Esophagus muscularis mucosa (tissue), 4 donors: ENCODE measurements around the gene AKAP12. TPM values are rescaled to one million over a fixed set of nuclear protein-coding genes. Genes with fewer than 3 reads are reported as not detected.
A peak's percentile ranks its signal among the peaks of the same experiment; 100 is the strongest.
"Not testable (repeated sequence)": the region's sequence is repeated elsewhere in the genome, so short reads cannot be mapped to it uniquely, and the experiment has no call there.

Experiments used
- DNase-seq: peaks from one replicate; pipeline ENCODE4 v3.0.0-alpha.2; 2017; ENCODE audit errors: extremely low spot score
- H3K27ac ChIP-seq, 4 donors: fragments of 200-600 bp; sonication (generic); replicated peaks in 1 of 4; 1 replicate in 3 of 4; 2 replicates in 1 of 4; pipeline ENCODE4 v1.5.1; 2016 to 2019; ENCODE audit warnings: mild to moderate bottlenecking in 1 of 4
- H3K27me3 ChIP-seq, 4 donors: fragments of 200-600 bp; sonication (generic); one replicate each; pipeline versions ENCODE4 v1.5.1 to v1.6.0; 2016 to 2019
- H3K36me3 ChIP-seq, 4 donors: fragments of 200-600 bp; sonication (generic); one replicate each; pipeline ENCODE4 v1.5.1; 2016 to 2019
- H3K4me1 ChIP-seq, 4 donors: fragments of 200-600 bp; sonication (generic); one replicate each; pipeline ENCODE4 v1.5.1; 2016 to 2019
- H3K4me3 ChIP-seq, 4 donors: fragments of 200-600 bp; sonication (generic); 1 replicate in 2 of 4; 2 replicates in 2 of 4; pipeline ENCODE4 v1.5.1; 2016 to 2019; ENCODE audit warnings: mild to moderate bottlenecking in 4 of 4, moderate library complexity in 1 of 4
- H3K9me3 ChIP-seq, 4 donors: fragments of 200-600 bp; sonication (generic); 1 replicate in 3 of 4; 2 replicates in 1 of 4; pipeline ENCODE4 v1.5.1; 2016 to 2019
- EP300 ChIP-seq: sonication (generic); formaldehyde crosslinking; IDR thresholded peaks from one replicate; pipeline ENCODE4 v1.6.1; 2017; ENCODE audit warnings: antibody characterized with exemption
- POLR2A ChIP-seq: fragments of 450-650 bp; IDR thresholded peaks from one replicate; pipeline ENCODE4 v1.6.1; 2017; ENCODE audit warnings: antibody characterized with exemption, moderate library complexity, mild to moderate bottlenecking, low read depth
- POLR2AphosphoS5 ChIP-seq, 2 donors: sonication (generic); formaldehyde crosslinking; IDR thresholded peaks; one replicate each; pipeline ENCODE4 v1.6.1; 2017; ENCODE audit warnings: antibody characterized with exemption in 2 of 2
- whole genome bisulfite sequencing: methylation state at CpG from one replicate; pipeline ENCODE4 v1.1.5; 2018; 5-methylcytosine and 5-hydroxymethylcytosine counted together
- intact Hi-C: fragments of 100-400 bp; cut with DNase I; formaldehyde crosslinking; loops from one replicate; pipeline ENCODE4 v1.15.1; 2023
- total RNA-seq, 4 donors: library from RNA; depleted of rRNA; stranded (reverse); fragments of >200 nt; gene quantifications; one replicate each; pipeline versions ENCODE4 v1.1.0 to v1.2.1, GENCODE V29; 2016
- TF ChIP-seq, protein P1 (sequence below), 3 experiments: fragments of 200-600 bp in 2 of 3; fragments of 450-650 bp in 1 of 3; sonication (generic) in 2 of 3; IDR thresholded peaks; one replicate each; pipeline ENCODE4 v1.5.1; 2017 to 2019; ENCODE audit warnings: antibody characterized with exemption in 3 of 3, mild to moderate bottlenecking in 2 of 3, moderate library complexity in 1 of 3

Gene AKAP12
- total RNA-seq, 4 donors from 2014 or later, result 108 to 215 (median 187) TPM

DNA sequence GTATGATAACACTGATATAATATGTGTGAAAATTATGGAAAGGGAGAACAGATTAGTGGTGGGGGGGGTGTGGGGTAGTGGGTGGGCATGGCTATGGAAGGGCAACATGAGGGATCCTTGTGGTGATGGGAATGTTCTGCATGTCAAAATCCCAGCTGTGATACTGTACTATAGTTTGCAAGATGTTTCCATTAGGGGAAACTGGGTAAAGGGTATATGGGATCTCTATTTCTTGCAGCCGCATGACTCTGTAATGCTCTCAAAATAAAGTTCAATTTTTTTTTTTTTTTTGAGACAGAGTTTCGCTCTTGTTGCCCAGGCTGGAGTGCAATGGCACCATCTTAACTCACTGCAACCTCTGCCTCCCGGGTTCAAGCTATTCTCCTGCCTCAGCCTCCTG, 137.3 kb downstream of the AKAP12 start:
- Histone ChIP-seq H3K4me3 (no peak overlapping the region), H3K27ac (no peak overlapping the region), H3K9me3 (no peaks in the 10 kb centered on the region), H3K27me3 (no peaks in the 10 kb centered on the region), H3K4me1 (peaks cover 8 to 21% (median 13%) of the 10 kb centered on the region in 4 donors), H3K36me3 (peaks cover 0 to 8% (median 5%) of the 10 kb centered on the region in 4 donors)
- intact Hi-C loops, result no loop called here
- TF ChIP-seq POLR2A (no peak), POLR2AphosphoS5 (IDR thresholded peaks at IDR 0.05) (no peak), EP300 (no peak)
- TF ChIP-seq, protein P1, sequence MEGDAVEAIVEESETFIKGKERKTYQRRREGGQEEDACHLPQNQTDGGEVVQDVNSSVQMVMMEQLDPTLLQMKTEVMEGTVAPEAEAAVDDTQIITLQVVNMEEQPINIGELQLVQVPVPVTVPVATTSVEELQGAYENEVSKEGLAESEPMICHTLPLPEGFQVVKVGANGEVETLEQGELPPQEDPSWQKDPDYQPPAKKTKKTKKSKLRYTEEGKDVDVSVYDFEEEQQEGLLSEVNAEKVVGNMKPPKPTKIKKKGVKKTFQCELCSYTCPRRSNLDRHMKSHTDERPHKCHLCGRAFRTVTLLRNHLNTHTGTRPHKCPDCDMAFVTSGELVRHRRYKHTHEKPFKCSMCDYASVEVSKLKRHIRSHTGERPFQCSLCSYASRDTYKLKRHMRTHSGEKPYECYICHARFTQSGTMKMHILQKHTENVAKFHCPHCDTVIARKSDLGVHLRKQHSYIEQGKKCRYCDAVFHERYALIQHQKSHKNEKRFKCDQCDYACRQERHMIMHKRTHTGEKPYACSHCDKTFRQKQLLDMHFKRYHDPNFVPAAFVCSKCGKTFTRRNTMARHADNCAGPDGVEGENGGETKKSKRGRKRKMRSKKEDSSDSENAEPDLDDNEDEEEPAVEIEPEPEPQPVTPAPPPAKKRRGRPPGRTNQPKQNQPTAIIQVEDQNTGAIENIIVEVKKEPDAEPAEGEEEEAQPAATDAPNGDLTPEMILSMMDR (IDR thresholded peaks at IDR 0.05), result no peak
- no peak for DNase-seq
- WGBS, result 64% methylated on average over 3 of the region's 3 CpGs

DNA sequence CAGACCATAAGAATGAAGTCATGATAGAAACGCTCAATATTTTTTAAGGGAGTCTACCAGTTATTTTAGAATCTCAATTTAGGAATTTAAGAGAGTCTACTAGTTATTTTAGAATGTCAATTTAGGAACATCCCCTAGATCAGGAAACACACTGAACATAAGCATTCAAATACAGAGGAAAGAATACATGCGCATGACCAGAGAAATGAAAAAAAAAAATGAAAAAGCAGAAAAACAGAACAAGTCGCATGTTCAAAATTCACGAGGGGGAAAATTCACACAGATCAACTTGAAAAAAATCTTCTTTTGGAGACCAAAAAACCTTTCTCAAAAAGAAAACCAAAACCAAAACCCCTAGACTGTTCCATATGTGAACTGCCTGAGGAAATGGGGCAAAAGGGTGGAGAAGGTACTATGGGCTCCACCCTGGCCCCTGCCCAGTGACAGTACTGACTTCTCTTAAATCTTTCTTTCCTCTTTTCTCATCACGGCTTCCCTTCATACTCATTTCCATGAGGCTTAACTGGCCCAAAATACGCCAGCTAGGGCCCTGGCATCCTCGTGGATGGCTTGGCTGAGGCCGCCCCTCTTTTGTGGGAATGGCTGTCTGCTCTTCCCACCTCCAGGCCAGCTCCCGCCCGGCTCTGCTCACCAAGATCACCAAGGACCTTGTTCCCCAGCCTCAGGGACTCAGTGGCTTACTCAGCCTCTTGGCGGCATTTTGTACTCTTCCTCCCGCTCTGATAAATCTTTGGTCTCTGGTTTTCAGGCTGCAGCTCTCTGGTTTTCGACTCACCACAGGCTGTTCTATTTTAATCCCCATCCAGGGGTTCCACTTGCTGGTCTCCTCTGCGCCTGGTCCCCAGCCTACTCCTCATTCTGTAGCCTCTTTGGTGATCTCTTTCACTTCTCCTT, 140.4 kb downstream of the AKAP12 start:
- peak overlapping the region in 2 of 4 donors; percentile 22 to 27 for H3K27ac ChIP-seq
- H3K9me3 ChIP-seq, result no peaks in the 10 kb centered on the region
- no peaks in the 10 kb centered on the region for H3K27me3 ChIP-seq
- no peak for TF ChIP-seq EP300
- TF ChIP-seq, protein P1 (IDR thresholded peaks at IDR 0.05), result no peak
- no peak for TF ChIP-seq POLR2A
- no peak for TF ChIP-seq POLR2AphosphoS5 (IDR thresholded peaks at IDR 0.05)
- intact Hi-C loops, result no loop called here
- H3K4me1 ChIP-seq, result peaks cover 0 to 15% (median 9%) of the 10 kb centered on the region in 4 donors
- H3K36me3 ChIP-seq, result peaks cover 0 to 3% (median 0%) of the 10 kb centered on the region in 4 donors
- no peak for DNase-seq
- H3K4me3 ChIP-seq, result peak overlapping the region in 1 of 4 donors; percentile 10
- WGBS, result 82% methylated on average over 14 of the region's 14 CpGs

DNA sequence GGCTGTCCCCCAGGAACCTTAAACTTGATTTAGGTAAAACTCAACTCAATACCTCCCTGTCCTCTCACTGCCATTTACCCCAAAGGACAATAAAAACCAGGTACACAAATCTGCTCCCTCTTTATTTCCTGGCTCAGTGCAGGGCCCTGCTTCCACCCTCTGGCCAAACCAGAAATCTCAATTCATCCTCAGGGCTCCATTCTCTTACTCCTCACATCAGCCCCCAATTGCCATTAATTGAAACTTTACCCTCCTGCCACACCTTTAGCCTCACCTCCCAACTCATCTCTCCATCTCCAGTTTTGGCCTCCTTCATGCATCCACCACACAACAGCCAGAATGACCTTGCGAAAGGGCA, 141.1 kb downstream of the AKAP12 start:
- TF ChIP-seq, protein P1 (IDR thresholded peaks at IDR 0.05), result no peak
- no peak for TF ChIP-seq EP300
- no peak for TF ChIP-seq POLR2AphosphoS5 (IDR thresholded peaks at IDR 0.05)
- no peak for TF ChIP-seq POLR2A
- WGBS, result 100% methylated on average over 1 of the region's 1 CpG
- no peak for DNase-seq
- Histone ChIP-seq H3K27me3 (no peaks in the 10 kb centered on the region), H3K4me3 (no peak overlapping the region), H3K36me3 (peaks cover 0 to 3% (median 0%) of the 10 kb centered on the region in 4 donors), H3K9me3 (no peaks in the 10 kb centered on the region), H3K4me1 (peaks cover 0 to 15% (median 11%) of the 10 kb centered on the region in 4 donors), H3K27ac (no peak overlapping the region)
- intact Hi-C loops, result no loop called here

DNA sequence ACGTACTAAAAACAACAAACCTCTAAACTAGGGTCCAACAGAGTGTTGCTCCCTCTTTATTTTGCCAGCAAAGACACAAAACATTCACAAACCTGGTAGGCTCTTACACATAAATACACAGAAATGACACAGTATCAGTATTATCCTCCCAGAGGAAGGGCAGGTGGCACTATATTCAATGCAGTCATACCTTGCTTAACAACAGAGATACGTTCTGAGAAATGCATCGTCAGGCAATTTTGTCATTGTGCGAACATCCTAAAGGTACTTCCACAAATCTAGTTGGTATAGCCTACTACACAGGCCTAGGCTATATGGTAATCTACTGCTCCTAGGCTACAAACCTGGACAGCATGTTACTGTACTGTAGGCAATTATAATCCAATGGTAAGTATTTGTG, 142.0 kb downstream of the AKAP12 start:
- WGBS, result 89% methylated on average over 4 of the region's 4 CpGs
- Histone ChIP-seq H3K4me1 (peaks cover 0 to 15% (median 11%) of the 10 kb centered on the region in 4 donors), H3K4me3 (no peak overlapping the region), H3K9me3 (no peaks in the 10 kb centered on the region), H3K27me3 (no peaks in the 10 kb centered on the region), H3K27ac (no peak overlapping the region), H3K36me3 (peaks cover 0 to 3% (median 0%) of the 10 kb centered on the region in 4 donors)
- intact Hi-C loops, result no loop called here
- TF ChIP-seq POLR2AphosphoS5 (IDR thresholded peaks at IDR 0.05), result no peak
- no peak for TF ChIP-seq EP300
- no peak for TF ChIP-seq POLR2A
- TF ChIP-seq, protein P1 (IDR thresholded peaks at IDR 0.05), result no peak
- no peak for DNase-seq

DNA sequence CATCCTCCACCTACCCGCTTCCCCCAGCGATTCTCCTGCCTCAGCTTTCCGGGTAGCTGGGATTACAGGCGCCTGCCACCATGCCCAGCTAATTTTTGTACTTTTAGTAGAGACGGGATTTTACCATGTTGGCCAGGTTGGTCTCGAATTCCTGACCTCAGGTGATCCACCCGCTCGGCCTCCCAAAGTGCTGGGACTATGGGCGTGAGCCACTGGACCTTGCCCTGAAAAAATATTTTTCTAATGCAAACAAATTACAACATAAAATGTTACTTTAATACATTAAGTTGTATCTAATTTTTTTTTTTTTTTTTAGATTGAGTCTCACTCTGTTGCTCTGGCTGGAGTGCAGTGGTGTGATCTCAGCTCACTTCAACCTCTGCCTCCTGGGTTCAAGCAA, 142.9 kb downstream of the AKAP12 start:
- H3K9me3 ChIP-seq, H3K36me3 ChIP-seq, H3K27ac ChIP-seq, H3K4me3 ChIP-seq, H3K27me3 ChIP-seq, intact Hi-C loops, DNase-seq: not testable (repeated sequence)
- 99% methylated on average over 9 of the region's 9 CpGs for WGBS
- H3K4me1 ChIP-seq, result peaks cover under 1 to 18% (median 15%) of the 10 kb centered on the region in 4 donors
